Fibroblast of lung (primary cell): ENCODE data around the gene PI4KB. TPM values are rescaled to one million over a fixed set of nuclear protein-coding genes. Genes with fewer than 3 reads are reported as not detected.

Experiments
- DNase-seq, 2 donors: peaks; one replicate each; pipeline versions ENCODE4 v3.0.0 to v3.0.0-alpha.2; 2010; ENCODE audit warnings: low read depth in 2 of 2
- H2AFZ ChIP-seq: 2 replicates; pipeline ENCODE4 v1.5.1; 2012; ENCODE audit warnings: low read length, control low read depth, inconsistent platforms
- H3K27ac ChIP-seq: 2 replicates; pipeline ENCODE4 v1.5.1; 2011; ENCODE audit warnings: low read length, control low read depth; ENCODE audit not compliant: insufficient read depth
- H3K27me3 ChIP-seq: 2 replicates; pipeline ENCODE4 v1.5.1; 2011; ENCODE audit warnings: mild to moderate bottlenecking, low read length; ENCODE audit not compliant: control insufficient read depth, insufficient read depth
- H3K36me3 ChIP-seq: 2 replicates; pipeline ENCODE4 v1.5.1; 2011; ENCODE audit warnings: low read length; ENCODE audit not compliant: control insufficient read depth, insufficient read depth
- H3K4me1 ChIP-seq: 2 replicates; pipeline ENCODE4 v1.5.1; 2011; ENCODE audit warnings: low read length; ENCODE audit not compliant: control insufficient read depth, insufficient read depth; ENCODE audit errors: extremely low read depth
- H3K4me2 ChIP-seq: 2 replicates; pipeline ENCODE4 v1.5.1; 2011; ENCODE audit warnings: low read length, control low read depth; ENCODE audit not compliant: insufficient read depth; ENCODE audit errors: extremely low read depth
- H3K4me3 ChIP-seq, 4 experiments: fragments of 200-600 bp in 1 of 4; sonication (generic) in 1 of 4; replicated peaks in 1 of 4; 2 replicates each; pipeline ENCODE4 v1.5.1; 2011 to 2016; ENCODE audit warnings: low read length in 4 of 4, low read depth in 3 of 4, mild to moderate bottlenecking in 3 of 4, control low read depth in 2 of 4, inconsistent platforms in 1 of 4, mixed read lengths in 1 of 4; ENCODE audit not compliant: insufficient read depth in 1 of 4; ENCODE audit errors: control extremely low read depth in 1 of 4
- H3K79me2 ChIP-seq: 2 replicates; pipeline ENCODE4 v1.5.1; 2012; ENCODE audit warnings: mild to moderate bottlenecking, low read length, inconsistent platforms; ENCODE audit not compliant: control insufficient read depth, insufficient read depth
- H3K9ac ChIP-seq: 2 replicates; pipeline ENCODE4 v1.5.1; 2011; ENCODE audit warnings: mild to moderate bottlenecking, low read length, control low read depth; ENCODE audit not compliant: insufficient read depth
- H3K9me3 ChIP-seq: 2 replicates; pipeline ENCODE4 v1.5.1; 2012; ENCODE audit warnings: low read depth, low read length; ENCODE audit not compliant: control insufficient read depth, insufficient read depth
- H4K20me1 ChIP-seq: 2 replicates; pipeline ENCODE4 v1.5.1; 2011; ENCODE audit warnings: low read length; ENCODE audit not compliant: control insufficient read depth, insufficient read depth; ENCODE audit errors: extremely low read depth
- CTCF ChIP-seq, 2 donors: IDR thresholded peaks in 1 of 2; conservative IDR thresholded peaks in 1 of 2; 1 replicate in 1 of 2; 2 replicates in 1 of 2; pipeline ENCODE4 v1.5.1; 2011 to 2012; ENCODE audit warnings: low read length in 2 of 2, control low read depth in 1 of 2, inconsistent platforms in 1 of 2, low read depth in 1 of 2, mild to moderate bottlenecking in 1 of 2
- EZH2 ChIP-seq: IDR thresholded peaks from 2 replicates; pipeline ENCODE4 v1.5.1; 2012; ENCODE audit warnings: low read length, control low read depth, mild to moderate bottlenecking; ENCODE audit errors: missing control alignments
- polyA plus RNA-seq, 2 donors: library from polyadenylated mRNA; depleted of rRNA in 1 of 2; stranded (reverse) in 1 of 2; unstranded in 1 of 2; fragments of >200 nt; gene quantifications; 2 replicates each; pipeline ENCODE4 v1.2.1, GENCODE V29; 2011 to 2012; ENCODE audit warnings: missing spikeins in 1 of 2
- total RNA-seq: library from RNA; depleted of rRNA; stranded (reverse); fragments of >200 nt; gene quantifications from 2 replicates; pipeline ENCODE4 v1.2.1, GENCODE V29; 2014

Gene PI4KB
- total and polyA plus RNA-seq, 2 donors (not counting 1 experiment from before 2014, with no cell fraction given): 65.7 to 75.4 TPM

GRCh38 chr1:151294742-151295462 lies 32.3 kb downstream of the PI4KB start:
- no peaks in the 10 kb centered on the region for H3K9me3 ChIP-seq
- no peak overlapping the region for H3K9ac ChIP-seq
- H3K4me1 ChIP-seq: no peaks in the 10 kb centered on the region
- H3K27me3 ChIP-seq: no peaks in the 10 kb centered on the region
- no peak overlapping the region for H3K4me3 ChIP-seq
- no peak overlapping the region for H3K4me2 ChIP-seq
- no peak for DNase-seq
- H3K27ac ChIP-seq: no peak overlapping the region
- peaks cover 50% of the 10 kb centered on the region for H3K36me3 ChIP-seq
- H4K20me1 ChIP-seq: no peaks in the 10 kb centered on the region
- H2AFZ ChIP-seq: no peak overlapping the region
- TF ChIP-seq EZH2 (no peak), CTCF (conservative IDR thresholded peaks at IDR 0.05 in 1 of 2, IDR thresholded peaks at IDR 0.05 in 1 of 2; ENCODE audit: low read depth in 1 of 2, low read length in 2 of 2) (no peak)
- no peaks in the 10 kb centered on the region for H3K79me2 ChIP-seq

GRCh38 chr1:151293093-151293492 lies 34.1 kb downstream of the PI4KB start:
- Histone ChIP-seq H3K4me3 (no peak overlapping the region), H3K27me3 (no peaks in the 10 kb centered on the region), H3K9me3 (no peaks in the 10 kb centered on the region), H3K4me2 (no peak overlapping the region), H3K36me3 (peaks cover 47% of the 10 kb centered on the region), H3K9ac (no peak overlapping the region), H2AFZ (no peak overlapping the region), H4K20me1 (no peaks in the 10 kb centered on the region), H3K27ac (no peak overlapping the region), H3K79me2 (no peaks in the 10 kb centered on the region), H3K4me1 (no peaks in the 10 kb centered on the region)
- DNase-seq: no peak
- TF ChIP-seq EZH2 (no peak), CTCF (conservative IDR thresholded peaks at IDR 0.05 in 1 of 2, IDR thresholded peaks at IDR 0.05 in 1 of 2; ENCODE audit: low read depth in 1 of 2, low read length in 2 of 2) (no peak)

- TF ChIP-seq CTCF (conservative IDR thresholded peaks at IDR 0.05 in 1 of 2, IDR thresholded peaks at IDR 0.05 in 1 of 2; ENCODE audit: low read depth in 1 of 2, low read length in 2 of 2): no peak
- TF ChIP-seq EZH2: no peak
- Histone ChIP-seq H3K79me2 (no peaks in the 10 kb centered on the region), H3K9ac (no peak overlapping the region)
Observed at GRCh38 chr1:151292207-151293030, 34.8 kb downstream of the PI4KB start.

More at GRCh38 chr1:151292207-151293030, 34.8 kb downstream of the PI4KB start:
- Histone ChIP-seq H3K9me3 (no peaks in the 10 kb centered on the region), H3K27me3 (no peaks in the 10 kb centered on the region), H2AFZ (no peak overlapping the region), H4K20me1 (no peaks in the 10 kb centered on the region), H3K4me3 (no peak overlapping the region), H3K4me2 (no peak overlapping the region), H3K36me3 (peaks cover 48% of the 10 kb centered on the region), H3K27ac (no peak overlapping the region), H3K4me1 (no peaks in the 10 kb centered on the region)
- no peak for DNase-seq
